Measurements from ENCODE around the gene ZBTB2. TPM values are rescaled to one million over a fixed set of nuclear protein-coding genes. Genes with fewer than 3 reads are reported as not detected.

The ZBTB2 gene
- total RNA-seq, 1 experiment from 2014 or later, result 27.4 TPM

- Histone ChIP-seq H3K4me3 (ENCODE audit: low read length) (no peak overlapping the region), H3K27me3 (ENCODE audit: low read length) (no peaks in the 10 kb centered on the region), H3K4me1 (ENCODE audit: low read length) (peaks cover 22% of the 10 kb centered on the region), H3K36me3 (ENCODE audit: insufficient read depth, low read length) (peaks cover 40% of the 10 kb centered on the region), H3K79me2 (ENCODE audit: low read length) (peaks cover 17% of the 10 kb centered on the region), H3K27ac (ENCODE audit: low read length) (no peak overlapping the region), H3K9me2 (replicated peaks; ENCODE audit: insufficient read depth, low read length) (no peaks in the 10 kb centered on the region), H2AFZ (ENCODE audit: low read length) (no peak overlapping the region), H3K4me2 (ENCODE audit: low read depth, low read length, poor library complexity, severe bottlenecking) (no peak overlapping the region), H3K9ac (ENCODE audit: low read length) (no peak overlapping the region), H3K9me3 (ENCODE audit: low read length) (no peaks in the 10 kb centered on the region), H4K20me1 (ENCODE audit: insufficient read depth, low read depth, low read length) (no peaks in the 10 kb centered on the region)
- no peak for DNase-seq
Measured at GRCh38 chr6:151431337-151431736, 40.0 kb upstream of the ZBTB2 start.

GRCh38 chr6:151430886-151431285, 39.5 kb upstream of the ZBTB2 start:
- no peak for DNase-seq
- H3K4me2 ChIP-seq (ENCODE audit: low read depth, low read length, poor library complexity, severe bottlenecking), result no peak overlapping the region
- peaks cover 40% of the 10 kb centered on the region for H3K36me3 ChIP-seq (ENCODE audit: insufficient read depth, low read length)
- H3K4me1 ChIP-seq (ENCODE audit: low read length), result peaks cover 21% of the 10 kb centered on the region
- no peaks in the 10 kb centered on the region for H3K9me3 ChIP-seq (ENCODE audit: low read length)
- H3K9ac ChIP-seq (ENCODE audit: low read length), result no peak overlapping the region
- H3K9me2 ChIP-seq (replicated peaks; ENCODE audit: insufficient read depth, low read length), result no peaks in the 10 kb centered on the region
- H3K27ac ChIP-seq (ENCODE audit: low read length), result no peak overlapping the region
- no peak overlapping the region for H2AFZ ChIP-seq (ENCODE audit: low read length)
- H3K4me3 ChIP-seq (ENCODE audit: low read length), result no peak overlapping the region
- peaks cover 13% of the 10 kb centered on the region for H3K79me2 ChIP-seq (ENCODE audit: low read length)
- H4K20me1 ChIP-seq (ENCODE audit: insufficient read depth, low read depth, low read length), result no peaks in the 10 kb centered on the region
- no peaks in the 10 kb centered on the region for H3K27me3 ChIP-seq (ENCODE audit: low read length)

GRCh38 chr6:151428093-151428735, 36.9 kb upstream of the ZBTB2 start:
- H4K20me1 ChIP-seq (ENCODE audit: insufficient read depth, low read depth, low read length), result no peaks in the 10 kb centered on the region
- no peak overlapping the region for H3K4me2 ChIP-seq (ENCODE audit: low read depth, low read length, poor library complexity, severe bottlenecking)
- peaks cover 9% of the 10 kb centered on the region for H3K79me2 ChIP-seq (ENCODE audit: low read length)
- DNase-seq, result no peak
- H3K9me3 ChIP-seq (ENCODE audit: low read length), result no peaks in the 10 kb centered on the region
- no peak overlapping the region for H2AFZ ChIP-seq (ENCODE audit: low read length)
- no peak overlapping the region for H3K4me3 ChIP-seq (ENCODE audit: low read length)
- peaks cover 40% of the 10 kb centered on the region for H3K36me3 ChIP-seq (ENCODE audit: insufficient read depth, low read length)
- no peaks in the 10 kb centered on the region for H3K9me2 ChIP-seq (replicated peaks; ENCODE audit: insufficient read depth, low read length)
- no peak overlapping the region for H3K27ac ChIP-seq (ENCODE audit: low read length)
- peaks cover 4% of the 10 kb centered on the region for H3K4me1 ChIP-seq (ENCODE audit: low read length)
- no peak overlapping the region for H3K9ac ChIP-seq (ENCODE audit: low read length)
- H3K27me3 ChIP-seq (ENCODE audit: low read length), result no peaks in the 10 kb centered on the region

GRCh38 chr6:151425561-151425960, 34.2 kb upstream of the ZBTB2 start:
- no peaks in the 10 kb centered on the region for H3K27me3 ChIP-seq (ENCODE audit: low read length)
- H2AFZ ChIP-seq (ENCODE audit: low read length), result no peak overlapping the region
- H4K20me1 ChIP-seq (ENCODE audit: insufficient read depth, low read depth, low read length), result no peaks in the 10 kb centered on the region
- H3K4me1 ChIP-seq (ENCODE audit: low read length), result no peaks in the 10 kb centered on the region
- H3K9ac ChIP-seq (ENCODE audit: low read length), result no peak overlapping the region
- H3K4me3 ChIP-seq (ENCODE audit: low read length), result no peak overlapping the region
- DNase-seq, result no peak
- no peaks in the 10 kb centered on the region for H3K9me2 ChIP-seq (replicated peaks; ENCODE audit: insufficient read depth, low read length)
- H3K4me2 ChIP-seq (ENCODE audit: low read depth, low read length, poor library complexity, severe bottlenecking), result no peak overlapping the region
- no peaks in the 10 kb centered on the region; the same call in none of the 2 replicates for H3K79me2 ChIP-seq (ENCODE audit: low read length)
- H3K27ac ChIP-seq (ENCODE audit: low read length), result no peak overlapping the region
- peaks cover 53% of the 10 kb centered on the region for H3K36me3 ChIP-seq (ENCODE audit: insufficient read depth, low read length)
- H3K9me3 ChIP-seq (ENCODE audit: low read length), result no peaks in the 10 kb centered on the region

GRCh38 chr6:151422981-151423380, 31.6 kb upstream of the ZBTB2 start:
- H3K36me3 ChIP-seq (ENCODE audit: insufficient read depth, low read length), result peaks cover 40% of the 10 kb centered on the region
- H4K20me1 ChIP-seq (ENCODE audit: insufficient read depth, low read depth, low read length), result no peaks in the 10 kb centered on the region

GRCh38 chr6:151417477-151417876, 26.1 kb upstream of the ZBTB2 start:
- Histone ChIP-seq H2AFZ (ENCODE audit: low read length) (no peak overlapping the region), H3K4me1 (ENCODE audit: low read length) (no peaks in the 10 kb centered on the region), H3K4me3 (ENCODE audit: low read length) (no peak overlapping the region), H3K4me2 (ENCODE audit: low read depth, low read length, poor library complexity, severe bottlenecking) (no peak overlapping the region), H3K9me2 (replicated peaks; ENCODE audit: insufficient read depth, low read length) (no peaks in the 10 kb centered on the region), H3K27me3 (ENCODE audit: low read length) (no peaks in the 10 kb centered on the region), H3K9me3 (ENCODE audit: low read length) (no peaks in the 10 kb centered on the region), H3K9ac (ENCODE audit: low read length) (no peak overlapping the region), H3K27ac (ENCODE audit: low read length) (no peak overlapping the region), H3K36me3 (ENCODE audit: insufficient read depth, low read length) (peaks cover 55% of the 10 kb centered on the region), H3K79me2 (ENCODE audit: low read length) (no peaks in the 10 kb centered on the region), H4K20me1 (ENCODE audit: insufficient read depth, low read depth, low read length) (no peaks in the 10 kb centered on the region)
- DNase-seq, result no peak

More at GRCh38 chr6:151422981-151423380, 31.6 kb upstream of the ZBTB2 start:
- H3K4me2 ChIP-seq (ENCODE audit: low read depth, low read length, poor library complexity, severe bottlenecking), result no peak overlapping the region
- no peaks in the 10 kb centered on the region for H3K4me1 ChIP-seq (ENCODE audit: low read length)
- H3K9ac ChIP-seq (ENCODE audit: low read length), result no peak overlapping the region
- H3K79me2 ChIP-seq (ENCODE audit: low read length), result no peaks in the 10 kb centered on the region
- H2AFZ ChIP-seq (ENCODE audit: low read length), result no peak overlapping the region
- no peak overlapping the region for H3K4me3 ChIP-seq (ENCODE audit: low read length)
- no peaks in the 10 kb centered on the region for H3K27me3 ChIP-seq (ENCODE audit: low read length)
- no peak for DNase-seq
- no peaks in the 10 kb centered on the region for H3K9me3 ChIP-seq (ENCODE audit: low read length)
- H3K9me2 ChIP-seq (replicated peaks; ENCODE audit: insufficient read depth, low read length), result no peaks in the 10 kb centered on the region
- no peak overlapping the region for H3K27ac ChIP-seq (ENCODE audit: low read length)

- Histone ChIP-seq H3K27ac (ENCODE audit: low read length) (no peak overlapping the region), H3K79me2 (ENCODE audit: low read length) (no peaks in the 10 kb centered on the region), H3K9me3 (ENCODE audit: low read length) (no peaks in the 10 kb centered on the region), H3K9me2 (replicated peaks; ENCODE audit: insufficient read depth, low read length) (no peaks in the 10 kb centered on the region), H3K36me3 (ENCODE audit: insufficient read depth, low read length) (peaks cover 54% of the 10 kb centered on the region), H3K4me2 (ENCODE audit: low read depth, low read length, poor library complexity, severe bottlenecking) (no peak overlapping the region), H3K4me1 (ENCODE audit: low read length) (no peaks in the 10 kb centered on the region), H3K27me3 (ENCODE audit: low read length) (no peaks in the 10 kb centered on the region), H2AFZ (ENCODE audit: low read length) (no peak overlapping the region), H4K20me1 (ENCODE audit: insufficient read depth, low read depth, low read length) (no peaks in the 10 kb centered on the region), H3K9ac (ENCODE audit: low read length) (no peak overlapping the region), H3K4me3 (ENCODE audit: low read length) (no peak overlapping the region)
- no peak for DNase-seq
Measured at GRCh38 chr6:151414641-151415260, 23.4 kb upstream of the ZBTB2 start.

- Histone ChIP-seq H3K9me3 (ENCODE audit: low read length) (no peaks in the 10 kb centered on the region), H3K27ac (ENCODE audit: low read length) (no peak overlapping the region), H4K20me1 (ENCODE audit: insufficient read depth, low read depth, low read length) (no peaks in the 10 kb centered on the region), H3K9me2 (replicated peaks; ENCODE audit: insufficient read depth, low read length) (no peaks in the 10 kb centered on the region), H3K27me3 (ENCODE audit: low read length) (no peaks in the 10 kb centered on the region), H3K4me1 (ENCODE audit: low read length) (no peaks in the 10 kb centered on the region), H3K36me3 (ENCODE audit: insufficient read depth, low read length) (peaks cover 50% of the 10 kb centered on the region), H3K79me2 (ENCODE audit: low read length) (no peaks in the 10 kb centered on the region), H2AFZ (ENCODE audit: low read length) (no peak overlapping the region), H3K4me2 (ENCODE audit: low read depth, low read length, poor library complexity, severe bottlenecking) (no peak overlapping the region), H3K4me3 (ENCODE audit: low read length) (no peak overlapping the region), H3K9ac (ENCODE audit: low read length) (no peak overlapping the region)
- no peak for DNase-seq
Measured at GRCh38 chr6:151413372-151414145, 22.2 kb upstream of the ZBTB2 start.

All from Karpas-422 (cell line).